Measurements from ENCODE around the gene IFT88. TPM values are rescaled to one million over a fixed set of nuclear protein-coding genes. Genes with fewer than 3 reads are reported as not detected.
A peak's percentile ranks its signal among the peaks of the same experiment; 100 is the strongest.

The IFT88 gene
- total RNA-seq, 4 donors from 2014 or later: 14.6 to 24.6 (median 19.2) TPM

GRCh38 chr13:20607015-20607414 is 40.1 kb downstream of the IFT88 start:
- no peak overlapping the region for H3K4me3 ChIP-seq
- no peaks in the 10 kb centered on the region for H3K4me1 ChIP-seq
- WGBS, 2 donors: 94 to 98% methylated on average over 15 of the region's 15 CpGs
- TF ChIP-seq EP300 (IDR thresholded peaks at IDR 0.05) (no peak), POLR2A (IDR thresholded peaks at IDR 0.05) (no peak), CTCF (IDR thresholded peaks at IDR 0.05) (no peak)
- H3K27ac ChIP-seq: no peak overlapping the region
- H3K9me3 ChIP-seq: no peaks in the 10 kb centered on the region
- H3K36me3 ChIP-seq: peaks cover 0 to 61% (median 0%) of the 10 kb centered on the region in 3 donors
- no peak for DNase-seq (ENCODE audit: low spot score in 2 of 2)
- H3K27me3 ChIP-seq: no peaks in the 10 kb centered on the region

GRCh38 chr13:20608438-20609020 is 41.6 kb downstream of the IFT88 start:
- Histone ChIP-seq H3K36me3 (peaks cover 0 to 47% (median 0%) of the 10 kb centered on the region in 3 donors), H3K9me3 (no peaks in the 10 kb centered on the region), H3K4me3 (no peak overlapping the region), H3K27me3 (no peaks in the 10 kb centered on the region), H3K4me1 (no peaks in the 10 kb centered on the region), H3K27ac (peak overlapping the region in 2 of 4 donors; percentile 41 to 68)
- 65 to 68% methylated on average over 8 to 10 of the region's 10 CpGs for WGBS, 2 donors
- no peak for DNase-seq (ENCODE audit: low spot score in 2 of 2)
- TF ChIP-seq EP300 (IDR thresholded peaks at IDR 0.05): no peak
- TF ChIP-seq POLR2A (IDR thresholded peaks at IDR 0.05): no peak
- TF ChIP-seq CTCF (IDR thresholded peaks at IDR 0.05): no peak

GRCh38 chr13:20609145-20609544 is 42.2 kb downstream of the IFT88 start:
- H3K4me1 ChIP-seq: no peaks in the 10 kb centered on the region
- TF ChIP-seq CTCF (IDR thresholded peaks at IDR 0.05) (no peak), EP300 (IDR thresholded peaks at IDR 0.05) (no peak), POLR2A (IDR thresholded peaks at IDR 0.05) (no peak)
- H3K36me3 ChIP-seq: peaks cover 0 to 42% (median 0%) of the 10 kb centered on the region in 3 donors
- H3K9me3 ChIP-seq: no peaks in the 10 kb centered on the region
- H3K27ac ChIP-seq: peak overlapping the region in 2 of 4 donors; percentile 41 to 68
- H3K27me3 ChIP-seq: no peaks in the 10 kb centered on the region
- no peak overlapping the region for H3K4me3 ChIP-seq
- no peak for DNase-seq (ENCODE audit: low spot score in 2 of 2)
- 54 to 64% methylated on average over 6 of the region's 6 CpGs for WGBS, 2 donors

GRCh38 chr13:20610006-20610405 is 43.0 kb downstream of the IFT88 start:
- H3K4me1 ChIP-seq: no peaks in the 10 kb centered on the region
- 87 to 92% methylated on average over 4 of the region's 4 CpGs for WGBS, 2 donors

More at GRCh38 chr13:20610006-20610405, 43.0 kb downstream of the IFT88 start:
- TF ChIP-seq POLR2A (IDR thresholded peaks at IDR 0.05) (no peak), CTCF (IDR thresholded peaks at IDR 0.05) (no peak), EP300 (IDR thresholded peaks at IDR 0.05) (no peak)
- Histone ChIP-seq H3K36me3 (peaks cover 0 to 37% (median 0%) of the 10 kb centered on the region in 3 donors), H3K9me3 (no peaks in the 10 kb centered on the region), H3K4me3 (no peak overlapping the region), H3K27ac (peak overlapping the region in 1 of 4 donors; percentile 68), H3K27me3 (no peaks in the 10 kb centered on the region)
- no peak for DNase-seq (ENCODE audit: low spot score in 2 of 2)
